Measurements from ENCODE around the gene EFCAB13.
"Not testable (repeated sequence)": the region's sequence is repeated elsewhere in the genome, so short reads cannot be mapped to it uniquely, and the experiment has no call there.

EFCAB13 gene

GRCh38 chr17:47427985-47428384 is 104.2 kb downstream of the EFCAB13 start:
- DNase-seq, result no peak

- not testable (repeated sequence) for DNase-seq
These were observed 108.5 kb downstream of the EFCAB13 start for GRCh38 chr17:47432240-47432639.

- DNase-seq, result no peak
These were observed 141.4 kb downstream of the EFCAB13 start for GRCh38 chr17:47465165-47465564.

- not testable (repeated sequence) for DNase-seq
These were observed 143.2 kb downstream of the EFCAB13 start for GRCh38 chr17:47466976-47467375.

GRCh38 chr17:47470836-47471235 is 147.1 kb downstream of the EFCAB13 start:
- no peak for DNase-seq

GRCh38 chr17:47472073-47472472 is 148.3 kb downstream of the EFCAB13 start:
- DNase-seq, result not testable (repeated sequence)
